Gastroesophageal sphincter (tissue), 4 donors: ENCODE results near the gene RHOA. TPM values are rescaled to one million over a fixed set of nuclear protein-coding genes. Genes with fewer than 3 reads are reported as not detected.
"Not testable (repeated sequence)": the region's sequence is repeated elsewhere in the genome, so short reads cannot be mapped to it uniquely, and the experiment has no call there.

Source experiments
- ATAC-seq: fragments of 150-250 bp; one replicate; pipeline ENCODE4 v1.9.1; 2016; ENCODE audit warnings: mild to moderate bottlenecking, moderate library complexity
- H3K27ac ChIP-seq, 4 donors: fragments of 200-600 bp; sonication (generic) in 3 of 4; 1 replicate in 3 of 4; 2 replicates in 1 of 4; pipeline ENCODE4 v1.5.1; 2016 to 2019
- H3K27me3 ChIP-seq: fragments of 200-600 bp; sonication (generic); one replicate; pipeline ENCODE4 v1.5.1; 2019
- H3K36me3 ChIP-seq, 2 donors: fragments of 200-600 bp; sonication (generic); one replicate each; pipeline ENCODE4 v1.5.1; 2019; ENCODE audit warnings: control low read depth in 1 of 2
- H3K4me1 ChIP-seq, 3 donors: fragments of 200-600 bp; sonication (generic); 1 replicate in 2 of 3; 2 replicates in 1 of 3; pipeline ENCODE4 v1.5.1; 2016 to 2019; ENCODE audit warnings: control low read depth in 2 of 3
- H3K4me3 ChIP-seq, 2 donors: fragments of 200-600 bp; sonication (generic); one replicate each; pipeline ENCODE4 v1.5.1; 2019; ENCODE audit warnings: mild to moderate bottlenecking in 1 of 2, moderate library complexity in 1 of 2
- H3K9me3 ChIP-seq, 3 donors: fragments of 200-600 bp; sonication (generic); one replicate each; pipeline ENCODE4 v1.5.1; 2017 to 2019; ENCODE audit warnings: control low read depth in 2 of 3
- CTCF ChIP-seq, 4 experiments: fragments of 200-600 bp in 2 of 4; fragments of 450-650 bp in 2 of 4; sonication (generic) in 1 of 4; IDR thresholded peaks; one replicate each; pipeline ENCODE4 v1.5.1; 2017 to 2019; ENCODE audit warnings: antibody characterized with exemption in 4 of 4, mild to moderate bottlenecking in 2 of 4, moderate library complexity in 2 of 4
- EP300 ChIP-seq: sonication (generic); formaldehyde crosslinking; IDR thresholded peaks from one replicate; pipeline ENCODE4 v1.6.1; 2017; ENCODE audit warnings: antibody characterized with exemption, mild to moderate bottlenecking
- POLR2A ChIP-seq, 2 donors: fragments of 450-650 bp; IDR thresholded peaks; one replicate each; pipeline ENCODE4 v1.6.1; 2017; ENCODE audit warnings: antibody characterized with exemption in 2 of 2, mild to moderate bottlenecking in 2 of 2, moderate library complexity in 1 of 2
- POLR2AphosphoS5 ChIP-seq: sonication (generic); formaldehyde crosslinking; IDR thresholded peaks from one replicate; pipeline ENCODE4 v1.6.1; 2017; ENCODE audit warnings: antibody characterized with exemption
- WGBS, 2 donors: methylation state at CpG; one replicate each; pipeline ENCODE4 v1.1.5; 2018; ENCODE audit warnings: low coverage in 1 of 2; 5-methylcytosine and 5-hydroxymethylcytosine counted together
- total RNA-seq, 4 donors: library from RNA; depleted of rRNA; stranded (reverse); fragments of >200 nt; gene quantifications; one replicate each; pipeline ENCODE4 v1.1.0, GENCODE V29; 2016

Gene RHOA
- total RNA-seq, 4 donors from 2014 or later = 401 to 524 (median 476) TPM

- 83 to 84% methylated on average over 4 to 5 of the region's 5 CpGs for WGBS, 2 donors
- H3K27me3 ChIP-seq = no peaks in the 10 kb centered on the region
- peaks cover 0 to 16% of the 10 kb centered on the region in 2 donors for H3K36me3 ChIP-seq
- H3K4me3 ChIP-seq = no peak overlapping the region
- ATAC-seq = no peak
- H3K9me3 ChIP-seq = no peaks in the 10 kb centered on the region
- no peak for TF ChIP-seq EP300
- no peak for TF ChIP-seq POLR2AphosphoS5
- TF ChIP-seq POLR2A (IDR thresholded peaks at IDR 0.05) = no peak
- no peak for TF ChIP-seq CTCF (IDR thresholded peaks at IDR 0.05)
- H3K4me1 ChIP-seq = peaks cover 0 to 45% (median 6%) of the 10 kb centered on the region in 3 donors
- H3K27ac ChIP-seq = peak overlapping the region in 2 of 4 donors; percentile 56 to 63
These were observed 58.8 kb downstream of the RHOA start for GRCh38 chr3:49352890-49353421.

GRCh38 chr3:49352281-49352680 is 59.5 kb downstream of the RHOA start:
- Histone ChIP-seq H3K9me3 (no peaks in the 10 kb centered on the region), H3K4me1 (peaks cover 0 to 42% (median 6%) of the 10 kb centered on the region in 3 donors), H3K27me3 (no peaks in the 10 kb centered on the region), H3K36me3 (peaks cover 0 to 16% of the 10 kb centered on the region in 2 donors), H3K27ac (peak overlapping the region in 2 of 4 donors; percentile 56 to 63), H3K4me3 (no peak overlapping the region)
- TF ChIP-seq EP300 (no peak), POLR2A (IDR thresholded peaks at IDR 0.05) (no peak), CTCF (IDR thresholded peaks at IDR 0.05) (no peak), POLR2AphosphoS5 (no peak)
- WGBS, 2 donors = 52% methylated on average over 2 of the region's 2 CpGs; no CpG with 5 or more reads in 1 of the 2 donors
- ATAC-seq = no peak

- TF ChIP-seq CTCF (IDR thresholded peaks at IDR 0.05) = no peak
- TF ChIP-seq EP300 = no peak
- no peak for TF ChIP-seq POLR2A (IDR thresholded peaks at IDR 0.05)
- TF ChIP-seq POLR2AphosphoS5 = no peak
- Histone ChIP-seq H3K27me3 (no peaks in the 10 kb centered on the region), H3K27ac (peak overlapping the region in 3 of 4 donors; percentile 40 to 63 (median 56)), H3K9me3 (no peaks in the 10 kb centered on the region), H3K4me3 (no peak overlapping the region), H3K36me3 (peaks cover 0 to 15% of the 10 kb centered on the region in 2 donors), H3K4me1 (peaks cover 0 to 35% (median 5%) of the 10 kb centered on the region in 3 donors)
- ATAC-seq = peak; percentile 60
- WGBS, 2 donors = 0 to 50% methylated on average over 1 of the region's 1 CpG
These were observed 60.2 kb downstream of the RHOA start for GRCh38 chr3:49351521-49352011.

- ATAC-seq = no peak
- Histone ChIP-seq H3K27ac (no peak overlapping the region), H3K9me3 (no peaks in the 10 kb centered on the region), H3K4me1 (peaks cover 0 to 20% (median 0%) of the 10 kb centered on the region in 3 donors), H3K36me3 (no peaks in the 10 kb centered on the region), H3K4me3 (no peak overlapping the region), H3K27me3 (no peaks in the 10 kb centered on the region)
- 52 to 60% methylated on average over 1 to 2 of the region's 3 CpGs for WGBS, 2 donors
- TF ChIP-seq POLR2A (IDR thresholded peaks at IDR 0.05) (no peak), EP300 (no peak), POLR2AphosphoS5 (no peak), CTCF (IDR thresholded peaks at IDR 0.05) (no peak)
These were observed 62.2 kb downstream of the RHOA start for GRCh38 chr3:49349348-49350114.

- not testable (repeated sequence) for H3K9me3 ChIP-seq, H3K4me3 ChIP-seq, H3K27ac ChIP-seq, ATAC-seq, H3K27me3 ChIP-seq, H3K36me3 ChIP-seq
- WGBS, 2 donors = 93 to 95% methylated on average over 4 to 9 of the region's 12 CpGs
- peaks cover 0 to 20% (median 0%) of the 10 kb centered on the region in 3 donors for H3K4me1 ChIP-seq
These were observed 63.4 kb downstream of the RHOA start for GRCh38 chr3:49348361-49348760.
